ENCODE results near the gene FERMT3.
A peak's percentile ranks its signal among the peaks of the same experiment; 100 is the strongest.

FERMT3 gene

GRCh38 chr11:64251016-64251752 lies 44.7 kb downstream of the FERMT3 start, which contains the start of gene PLCB3:
TSS of gene PLCB3 (plus strand) at chr11:64251530. CDS start at chr11:64251650, 120 bp downstream.
- DNase-seq: peak; percentile 51 to 76

- DNase-seq: no peak
Measured at GRCh38 chr11:64251753-64252002, 45.2 kb downstream of the FERMT3 start.

- no peak for DNase-seq
Measured at GRCh38 chr11:64252003-64252872, 45.7 kb downstream of the FERMT3 start.

- no peak for DNase-seq
Measured at GRCh38 chr11:64253043-64253442, 46.5 kb downstream of the FERMT3 start.

- DNase-seq: no peak
Measured at GRCh38 chr11:64253481-64253880, 47.0 kb downstream of the FERMT3 start.

GRCh38 chr11:64254326-64254725 lies 47.8 kb downstream of the FERMT3 start:
- DNase-seq: no peak

GRCh38 chr11:64255135-64256128 lies 48.9 kb downstream of the FERMT3 start:
- DNase-seq: no peak

- no peak for DNase-seq
Measured at GRCh38 chr11:64256300-64256699, 49.8 kb downstream of the FERMT3 start.

- DNase-seq: no peak
Measured at GRCh38 chr11:64258356-64258755, 51.8 kb downstream of the FERMT3 start.

- DNase-seq: no peak
Measured at GRCh38 chr11:64258946-64259532, 52.5 kb downstream of the FERMT3 start.

- no peak for DNase-seq
Measured at GRCh38 chr11:64259533-64260067, 53.1 kb downstream of the FERMT3 start.

- DNase-seq: no peak
Measured at GRCh38 chr11:64260147-64260708, 53.7 kb downstream of the FERMT3 start.

- no peak for DNase-seq
Measured at GRCh38 chr11:64261556-64262080, 55.1 kb downstream of the FERMT3 start.

GRCh38 chr11:64262271-64263002 lies 55.9 kb downstream of the FERMT3 start:
- DNase-seq: no peak

GRCh38 chr11:64263021-64263946 lies 56.8 kb downstream of the FERMT3 start:
- DNase-seq: no peak

- DNase-seq: no peak
Measured at GRCh38 chr11:64263947-64264317, 57.4 kb downstream of the FERMT3 start.

- DNase-seq: no peak
Measured at GRCh38 chr11:64264371-64264852, 57.9 kb downstream of the FERMT3 start.

- no peak for DNase-seq
Measured at GRCh38 chr11:64265176-64266160, 58.9 kb downstream of the FERMT3 start.
